GM19193 (cell line): Measurements from ENCODE around the gene SEC16B.

Experiments
- POLR2A ChIP-seq: IDR thresholded peaks from 4 replicates; pipeline ENCODE4 v1.6.1; 2011; ENCODE audit not compliant: insufficient read depth, insufficient read length; ENCODE audit errors: extremely low read depth

Gene SEC16B

DNA sequence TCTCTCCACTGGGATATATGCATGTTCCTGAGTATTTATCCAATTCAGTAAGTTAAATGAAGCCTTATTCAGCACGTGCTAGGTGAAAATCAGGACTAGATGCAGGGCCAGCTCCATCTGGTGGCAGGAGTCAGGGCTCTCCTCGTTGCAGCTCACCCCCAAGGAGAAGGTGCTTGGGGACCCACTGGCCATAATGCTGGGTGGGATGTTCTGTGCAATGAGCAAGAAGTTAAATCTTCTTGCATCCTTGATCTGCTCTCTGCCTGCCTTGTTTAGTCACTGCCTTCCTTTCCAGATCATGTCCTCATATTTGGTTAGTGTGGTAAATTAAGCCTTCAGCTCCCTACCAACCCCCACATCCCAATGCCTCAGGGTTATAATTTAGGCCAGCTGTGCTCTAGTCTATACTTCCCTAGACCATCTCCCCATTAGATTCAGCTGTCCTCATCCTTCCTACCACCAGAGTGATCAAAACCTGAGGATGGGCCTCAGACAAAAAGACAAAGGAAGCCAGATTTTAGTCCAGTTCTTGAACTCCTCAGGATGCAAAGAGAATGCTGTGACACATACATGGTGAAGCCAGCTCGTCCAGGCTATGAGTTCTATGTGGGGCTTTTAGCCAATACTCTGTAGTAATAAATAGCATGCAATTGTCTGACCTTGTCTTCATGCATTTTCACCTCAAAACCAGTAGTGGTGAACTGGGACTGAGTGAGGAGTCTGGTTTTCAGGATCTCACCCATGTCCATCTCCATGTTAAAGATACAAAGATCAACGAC is 55.9 kb downstream of the SEC16B start:
- TF ChIP-seq POLR2A, result no peak

DNA sequence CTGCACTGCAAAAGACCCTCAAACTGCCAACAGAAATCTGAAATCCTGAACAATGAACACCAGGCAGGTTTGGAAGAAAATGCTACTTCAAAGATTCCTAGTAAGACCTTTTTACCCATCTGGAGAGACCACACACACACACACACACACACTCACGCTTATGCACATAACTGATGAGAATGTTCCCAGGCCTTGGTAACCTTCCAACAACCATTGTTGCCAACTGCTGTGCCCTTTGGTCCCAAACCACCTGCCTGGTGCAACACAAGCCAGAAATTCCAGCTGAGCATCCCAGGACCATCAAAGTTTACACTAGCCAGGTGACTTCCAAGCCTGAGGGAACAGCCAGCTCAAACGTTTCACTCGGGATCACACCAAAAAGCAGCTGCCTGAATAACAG is 56.9 kb downstream of the SEC16B start:
- no peak for TF ChIP-seq POLR2A

DNA sequence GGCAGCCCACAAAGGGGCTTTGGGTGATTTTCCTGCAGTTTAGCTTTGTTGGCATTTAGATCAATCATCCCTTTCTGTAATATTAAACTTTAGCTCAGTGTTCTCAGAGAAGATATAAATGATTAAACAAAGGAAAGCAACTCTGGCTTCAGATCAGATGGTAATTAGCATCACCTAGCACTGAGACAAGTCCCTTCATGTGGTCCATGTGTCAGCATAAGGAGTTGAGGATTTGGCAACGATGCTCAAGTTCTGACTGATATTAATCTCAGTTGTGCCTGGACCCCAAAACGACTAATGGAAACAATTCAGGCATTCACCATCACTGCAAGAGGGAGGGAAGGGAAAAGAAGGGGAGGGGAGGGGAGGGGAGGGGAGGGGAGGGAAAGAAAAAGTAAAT is 60.4 kb downstream of the SEC16B start:
- no peak for TF ChIP-seq POLR2A

DNA sequence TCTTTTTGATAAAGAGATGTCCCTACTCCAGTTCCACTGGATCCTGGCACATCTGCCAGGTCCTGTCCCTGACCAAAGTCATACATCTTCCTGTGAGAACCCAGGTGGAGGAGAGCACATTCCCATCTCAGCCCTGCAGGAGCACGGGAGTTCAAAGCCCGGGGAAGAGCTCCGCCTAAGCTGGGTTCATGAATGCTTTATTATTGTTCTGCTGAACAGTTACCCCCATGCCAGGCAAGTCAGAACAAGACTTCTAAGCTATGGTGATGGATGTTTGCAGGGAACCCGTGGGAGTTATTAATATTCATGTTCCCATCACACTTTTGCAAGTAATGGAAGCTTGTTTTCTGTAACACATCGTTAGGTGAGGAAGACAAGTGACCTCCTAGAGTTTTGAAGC is 62.9 kb downstream of the SEC16B start:
- TF ChIP-seq POLR2A, result no peak

DNA sequence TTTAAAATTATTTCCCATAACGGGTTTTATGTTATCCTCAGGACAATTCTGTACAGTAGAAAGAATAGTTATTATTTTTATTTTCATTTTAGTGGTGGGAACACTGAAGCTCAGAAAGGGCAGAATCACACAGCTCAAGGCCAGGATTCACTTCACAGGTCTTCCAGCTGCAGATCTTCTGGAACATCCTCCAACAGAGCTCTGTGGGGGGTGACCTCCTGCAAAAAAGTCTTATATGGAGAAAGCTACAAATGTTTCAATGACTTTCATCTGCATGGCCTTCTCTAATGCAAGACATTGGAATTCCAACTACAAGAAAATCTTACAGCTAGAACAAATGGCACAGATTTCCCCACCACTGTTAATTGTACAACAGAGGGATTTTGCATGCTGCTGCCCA is 64.2 kb downstream of the SEC16B start:
- no peak for TF ChIP-seq POLR2A

DNA sequence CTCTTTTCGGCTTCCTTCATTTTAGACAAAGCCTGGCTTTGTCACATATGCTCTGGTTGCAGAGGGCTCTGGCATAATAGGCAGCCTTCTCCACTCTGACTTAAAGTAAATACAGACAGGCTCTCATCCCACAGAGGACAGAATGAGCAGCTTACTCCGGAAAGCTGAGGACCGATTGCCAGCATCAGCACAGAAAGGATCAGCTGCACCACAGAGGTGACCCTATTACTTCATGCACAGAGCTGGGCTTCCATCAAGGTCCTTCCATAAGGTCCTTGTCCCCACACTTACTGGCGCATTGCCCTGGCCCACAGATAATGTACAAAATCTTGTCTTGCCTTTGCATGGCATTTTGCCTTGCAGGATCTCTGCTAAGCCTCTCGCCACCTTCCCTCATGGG is 67.6 kb downstream of the SEC16B start:
- TF ChIP-seq POLR2A, result no peak

DNA sequence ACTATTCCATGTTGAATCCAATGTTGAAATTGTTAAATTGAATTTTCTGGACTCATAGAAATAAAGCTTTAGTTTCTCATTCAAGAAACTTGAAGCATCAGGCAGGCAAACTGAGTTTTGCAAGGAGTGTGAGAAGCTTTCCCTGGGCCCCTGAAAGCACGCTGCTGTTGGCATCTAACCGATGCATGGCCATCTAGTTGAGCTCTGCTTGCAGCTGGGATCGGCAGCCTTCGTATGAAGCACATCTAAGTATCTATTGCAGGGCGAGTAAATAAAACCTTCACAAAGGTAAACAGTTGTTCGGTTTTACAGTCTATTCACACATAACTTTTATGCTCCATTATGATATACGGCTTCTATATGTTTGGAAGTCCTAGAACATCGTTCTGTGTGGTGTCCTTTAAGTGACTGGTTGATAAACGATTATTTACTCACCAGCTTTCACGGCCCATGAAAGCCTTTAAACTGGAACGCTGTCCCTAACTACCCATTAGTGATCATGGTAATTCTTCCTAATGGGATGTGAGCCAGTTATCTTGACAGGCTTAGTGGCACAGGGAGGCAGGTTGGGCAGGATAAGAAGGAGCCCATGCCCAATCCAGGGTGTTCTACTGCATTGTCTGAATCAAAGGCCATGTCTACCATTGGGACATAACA is 71.7 kb downstream of the SEC16B start:
- TF ChIP-seq POLR2A, result no peak

DNA sequence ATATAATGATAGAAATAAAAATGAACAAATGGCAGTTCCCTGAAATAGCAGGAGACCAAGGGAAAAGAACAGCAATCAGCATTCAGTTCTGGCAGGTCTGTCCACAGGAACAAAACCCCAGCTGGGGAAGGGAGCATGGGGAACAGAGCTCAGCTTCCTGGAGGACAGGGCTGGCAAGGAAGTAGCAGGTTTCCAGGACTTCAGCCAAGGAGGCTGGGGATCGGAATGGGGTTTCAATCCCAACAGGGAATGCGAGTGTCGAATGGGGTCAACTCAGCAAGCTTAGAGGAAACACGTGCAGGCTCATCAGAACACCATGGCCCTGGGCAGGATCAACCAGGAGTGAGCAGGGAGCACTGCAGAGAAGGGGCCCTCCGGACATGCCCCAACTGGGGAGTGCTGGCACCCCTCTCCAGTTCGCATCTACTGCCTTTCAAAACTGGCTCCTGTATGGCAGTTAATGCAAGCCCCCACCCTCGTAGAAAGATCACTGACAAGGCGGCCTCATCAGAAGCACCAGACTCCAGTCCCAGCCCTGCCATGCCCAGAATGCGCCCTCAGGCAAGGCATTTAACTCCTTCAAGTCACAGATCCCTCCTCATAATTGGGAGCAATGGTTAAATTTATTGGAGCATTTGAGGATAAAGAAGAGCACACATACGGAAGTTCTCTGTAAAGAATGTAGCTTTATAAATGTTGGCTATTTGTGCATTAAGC is 72.4 kb downstream of the SEC16B start:
- no peak for TF ChIP-seq POLR2A
